ENCODE results near the gene LCTL.

The LCTL gene

GRCh38 chr15:66565741-66566144 lies at the start of gene LCTL:
TSS of gene LCTL (minus strand) at chr15:66565998. CDS start at chr15:66565365, 633 bp downstream.
- peak; percentile 79 for DNase-seq (ENCODE audit: insufficient read length, low spot score)
- FAIRE-seq = peak; percentile 52

GRCh38 chr15:66614951-66615760 lies 49.4 kb upstream of the LCTL start:
- FAIRE-seq (no peak), DNase-seq (ENCODE audit: insufficient read length, low spot score) (no peak)

- DNase-seq (ENCODE audit: insufficient read length, low spot score) (no peak), FAIRE-seq (no peak)
Observed at GRCh38 chr15:66614456-66614855, 48.7 kb upstream of the LCTL start.

GRCh38 chr15:66613743-66614142 lies 47.9 kb upstream of the LCTL start:
- no peak for FAIRE-seq
- no peak for DNase-seq (ENCODE audit: insufficient read length, low spot score)

- no peak for FAIRE-seq
- DNase-seq (ENCODE audit: insufficient read length, low spot score) = no peak
Observed at GRCh38 chr15:66611257-66612053, 45.7 kb upstream of the LCTL start.

GRCh38 chr15:66609876-66610275 lies 44.1 kb upstream of the LCTL start:
- FAIRE-seq (no peak), DNase-seq (ENCODE audit: insufficient read length, low spot score) (no peak)

GRCh38 chr15:66608881-66609280 lies 43.1 kb upstream of the LCTL start:
- FAIRE-seq = no peak

GRCh38 chr15:66608159-66608558 lies 42.4 kb upstream of the LCTL start:
- no peak for FAIRE-seq
- DNase-seq (ENCODE audit: insufficient read length, low spot score) = no peak

More at GRCh38 chr15:66608881-66609280, 43.1 kb upstream of the LCTL start:
- DNase-seq (ENCODE audit: insufficient read length, low spot score) = no peak

- FAIRE-seq = no peak
- peak; percentile 71 for DNase-seq (ENCODE audit: insufficient read length, low spot score)
Observed at GRCh38 chr15:66603301-66604179, 37.7 kb upstream of the LCTL start.

- FAIRE-seq (no peak), DNase-seq (ENCODE audit: insufficient read length, low spot score) (no peak)
Observed at GRCh38 chr15:66601521-66601920, 35.7 kb upstream of the LCTL start.

GRCh38 chr15:66600240-66600627 lies 34.4 kb upstream of the LCTL start:
- FAIRE-seq = no peak

GRCh38 chr15:66599536-66600239 lies 33.9 kb upstream of the LCTL start:
- FAIRE-seq = no peak
- no peak for DNase-seq (ENCODE audit: insufficient read length, low spot score)

More at GRCh38 chr15:66600240-66600627, 34.4 kb upstream of the LCTL start:
- no peak for DNase-seq (ENCODE audit: insufficient read length, low spot score)

- FAIRE-seq = no peak
- DNase-seq (ENCODE audit: insufficient read length, low spot score) = no peak
Observed at GRCh38 chr15:66598095-66598815, 32.5 kb upstream of the LCTL start.

- DNase-seq (ENCODE audit: insufficient read length, low spot score) (no peak), FAIRE-seq (no peak)
Observed at GRCh38 chr15:66595931-66596545, 30.2 kb upstream of the LCTL start.

GRCh38 chr15:66595332-66595731 lies 29.5 kb upstream of the LCTL start:
- FAIRE-seq (no peak), DNase-seq (ENCODE audit: insufficient read length, low spot score) (no peak)

GRCh38 chr15:66594836-66595235 lies 29.0 kb upstream of the LCTL start:
- FAIRE-seq = no peak
- no peak for DNase-seq (ENCODE audit: insufficient read length, low spot score)

GRCh38 chr15:66594344-66594743 lies 28.5 kb upstream of the LCTL start:
- DNase-seq (ENCODE audit: insufficient read length, low spot score) (no peak), FAIRE-seq (peak; percentile 9)

- no peak for FAIRE-seq
- DNase-seq (ENCODE audit: insufficient read length, low spot score) = no peak
Observed at GRCh38 chr15:66593219-66593780, 27.5 kb upstream of the LCTL start.
